Osteocyte (in vitro differentiated cells): Measurements from ENCODE around the gene LDHA. TPM values are rescaled to one million over a fixed set of nuclear protein-coding genes. Genes with fewer than 3 reads are reported as not detected.
"Not testable (repeated sequence)": the region's sequence is repeated elsewhere in the genome, so short reads cannot be mapped to it uniquely, and the experiment has no call there.

Experiments used
- DNase-seq: peaks from one replicate; pipeline ENCODE4 v3.0.0; 2021; ENCODE audit warnings: mixed read lengths; ENCODE audit not compliant: unreplicated experiment; ENCODE audit errors: extremely low spot score
- H3K27ac Mint-ChIP-seq: one replicate; pipeline ENCODE4 v1.8.0; 2021; ENCODE audit warnings: mild to moderate bottlenecking, mixed read lengths; ENCODE audit not compliant: unreplicated experiment
- H3K27me3 Mint-ChIP-seq: one replicate; pipeline ENCODE4 v1.8.0; 2021; ENCODE audit warnings: mixed read lengths; ENCODE audit not compliant: unreplicated experiment
- H3K36me3 Mint-ChIP-seq: one replicate; pipeline ENCODE4 v1.8.0; 2021; ENCODE audit warnings: mixed read lengths; ENCODE audit not compliant: unreplicated experiment
- H3K4me1 Mint-ChIP-seq: one replicate; pipeline ENCODE4 v1.8.0; 2021; ENCODE audit warnings: mixed read lengths; ENCODE audit not compliant: unreplicated experiment
- H3K4me3 Mint-ChIP-seq: one replicate; pipeline ENCODE4 v1.8.0; 2021; ENCODE audit warnings: mild to moderate bottlenecking, moderate library complexity, mixed read lengths; ENCODE audit not compliant: unreplicated experiment
- H3K9me3 Mint-ChIP-seq: one replicate; pipeline ENCODE4 v1.8.0; 2021; ENCODE audit warnings: mixed read lengths; ENCODE audit not compliant: unreplicated experiment
- total RNA-seq: library from RNA; stranded (reverse); gene quantifications from 2 replicates; pipeline ENCODE4 v1.2.1, GENCODE V29; 2021
- TF ChIP-seq, protein P1 (sequence below): fragments of 200-600 bp; sonication (generic); IDR thresholded peaks from 2 replicates; pipeline ENCODE4 v1.5.0; 2021; ENCODE audit warnings: antibody characterized with exemption, mild to moderate bottlenecking, moderate library complexity

The LDHA gene
- total RNA-seq, 1 donor from 2014 or later, result 491 TPM

- H3K4me3 Mint-ChIP-seq, result no peak overlapping the region
- H3K27ac Mint-ChIP-seq, result no peak overlapping the region
- H3K4me1 Mint-ChIP-seq, result peaks cover 13% of the 10 kb centered on the region
- no peaks in the 10 kb centered on the region for H3K27me3 Mint-ChIP-seq
- DNase-seq, result no peak
- TF ChIP-seq, protein P1, sequence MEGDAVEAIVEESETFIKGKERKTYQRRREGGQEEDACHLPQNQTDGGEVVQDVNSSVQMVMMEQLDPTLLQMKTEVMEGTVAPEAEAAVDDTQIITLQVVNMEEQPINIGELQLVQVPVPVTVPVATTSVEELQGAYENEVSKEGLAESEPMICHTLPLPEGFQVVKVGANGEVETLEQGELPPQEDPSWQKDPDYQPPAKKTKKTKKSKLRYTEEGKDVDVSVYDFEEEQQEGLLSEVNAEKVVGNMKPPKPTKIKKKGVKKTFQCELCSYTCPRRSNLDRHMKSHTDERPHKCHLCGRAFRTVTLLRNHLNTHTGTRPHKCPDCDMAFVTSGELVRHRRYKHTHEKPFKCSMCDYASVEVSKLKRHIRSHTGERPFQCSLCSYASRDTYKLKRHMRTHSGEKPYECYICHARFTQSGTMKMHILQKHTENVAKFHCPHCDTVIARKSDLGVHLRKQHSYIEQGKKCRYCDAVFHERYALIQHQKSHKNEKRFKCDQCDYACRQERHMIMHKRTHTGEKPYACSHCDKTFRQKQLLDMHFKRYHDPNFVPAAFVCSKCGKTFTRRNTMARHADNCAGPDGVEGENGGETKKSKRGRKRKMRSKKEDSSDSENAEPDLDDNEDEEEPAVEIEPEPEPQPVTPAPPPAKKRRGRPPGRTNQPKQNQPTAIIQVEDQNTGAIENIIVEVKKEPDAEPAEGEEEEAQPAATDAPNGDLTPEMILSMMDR, result no peak
- H3K36me3 Mint-ChIP-seq, result peaks cover 45% of the 10 kb centered on the region
- no peaks in the 10 kb centered on the region for H3K9me3 Mint-ChIP-seq
Measured at GRCh38 chr11:18404062-18404461, 9.7 kb downstream of the LDHA start.

GRCh38 chr11:18407400-18407799, 13.0 kb downstream of the LDHA start:
- not testable (repeated sequence) for DNase-seq, H3K27me3 Mint-ChIP-seq, H3K4me3 Mint-ChIP-seq, H3K9me3 Mint-ChIP-seq
- H3K27ac Mint-ChIP-seq, result peak overlapping the region; percentile 60
- peaks cover 30% of the 10 kb centered on the region for H3K36me3 Mint-ChIP-seq
- peaks cover 19% of the 10 kb centered on the region for H3K4me1 Mint-ChIP-seq

DNA sequence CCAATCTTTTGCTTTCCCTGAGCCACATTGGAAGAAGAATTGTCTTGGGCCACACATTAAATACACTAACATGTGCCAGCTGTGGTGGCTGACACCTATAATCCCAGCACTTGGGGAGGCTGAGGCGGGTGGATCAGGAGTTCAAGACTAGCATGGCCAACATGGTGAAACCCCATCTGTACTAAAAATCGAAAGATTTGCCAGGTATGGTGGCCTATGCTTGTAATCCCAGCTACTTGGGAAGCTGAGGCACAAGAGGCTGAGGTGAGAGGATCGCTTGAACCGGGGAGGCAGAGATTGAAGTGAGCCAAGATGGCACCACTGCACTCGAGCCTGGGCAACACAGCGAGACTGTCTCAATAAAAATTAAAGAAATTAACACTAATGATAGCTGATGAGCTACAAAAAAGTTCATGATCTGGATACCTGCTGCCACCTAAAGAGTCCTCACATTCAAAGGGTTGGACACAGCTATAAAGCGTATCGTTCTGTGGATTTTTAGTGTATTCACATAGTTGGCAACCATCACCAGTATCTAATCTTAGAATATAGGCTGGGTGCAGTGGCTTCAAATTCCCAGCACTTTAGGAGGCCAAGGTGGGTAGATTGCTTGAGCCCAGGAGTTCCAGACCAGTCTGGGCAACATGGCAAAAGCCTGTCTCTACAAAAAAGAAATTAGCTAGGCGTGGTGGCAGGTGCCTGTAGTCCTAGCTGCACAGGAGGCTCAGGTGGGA, 14.4 kb downstream of the LDHA start:
- no peak for DNase-seq
- Mint-ChIP-seq H3K27me3 (no peaks in the 10 kb centered on the region), H3K4me1 (peaks cover 13% of the 10 kb centered on the region), H3K4me3 (no peak overlapping the region), H3K9me3 (no peaks in the 10 kb centered on the region), H3K27ac (no peak overlapping the region), H3K36me3 (peaks cover 19% of the 10 kb centered on the region)
- TF ChIP-seq, protein P1, result no peak

GRCh38 chr11:18416459-18416858, 22.1 kb downstream of the LDHA start:
- no peak for DNase-seq
- Mint-ChIP-seq H3K9me3 (no peaks in the 10 kb centered on the region), H3K4me1 (peaks cover 16% of the 10 kb centered on the region), H3K4me3 (no peak overlapping the region), H3K36me3 (no peaks in the 10 kb centered on the region), H3K27ac (no peak overlapping the region), H3K27me3 (no peaks in the 10 kb centered on the region)
- TF ChIP-seq, protein P1, result no peak

DNA sequence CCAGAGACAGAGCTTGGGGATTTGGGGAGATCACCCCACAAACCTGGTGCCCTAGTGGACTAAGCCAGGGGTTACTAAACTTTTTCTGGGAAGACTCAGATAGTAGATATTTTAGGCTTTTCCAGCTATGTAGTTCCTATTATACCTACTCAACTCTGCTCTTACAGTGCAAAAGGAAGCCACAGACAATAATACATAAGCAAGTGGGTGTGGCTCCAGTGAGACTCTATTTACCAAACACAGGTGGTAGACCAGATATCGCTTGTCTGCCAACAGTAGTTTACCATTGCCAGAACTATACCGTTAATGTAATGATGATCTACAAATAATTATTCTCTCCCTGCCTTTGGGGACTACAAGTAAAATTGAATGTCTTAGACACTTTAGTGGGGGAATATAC, 24.7 kb downstream of the LDHA start:
- TF ChIP-seq, protein P1, result no peak
- Mint-ChIP-seq H3K4me3 (no peak overlapping the region), H3K9me3 (no peaks in the 10 kb centered on the region), H3K4me1 (peaks cover 9% of the 10 kb centered on the region), H3K27ac (no peak overlapping the region), H3K36me3 (no peaks in the 10 kb centered on the region), H3K27me3 (no peaks in the 10 kb centered on the region)
- DNase-seq, result no peak
